ENCODE data around the gene EYS. TPM values are rescaled to one million over a fixed set of nuclear protein-coding genes. Genes with fewer than 3 reads are reported as not detected.

EYS gene
- total RNA-seq, 1 experiment from 2014 or later: not detected

- DNase-seq (ENCODE audit: low read depth, low spot score): no peak
Measured at GRCh38 chr6:65006788-65007187, 700.2 kb downstream of the EYS start.

More at GRCh38 chr6:65006788-65007187, 700.2 kb downstream of the EYS start:
- H3K4me3 ChIP-seq (replicated peaks in 1 of 2; ENCODE audit: low read depth in 1 of 2, low read length in 2 of 2): no peak overlapping the region
- ChIA-PET CTCF (no interaction called here), POLR2A (no interaction called here), RAD21 (ENCODE audit: low non-redundant PET in 1 of 2, low total read pairs in 2 of 2, uncharacterized antibody in 2 of 2, unreplicated experiment in 2 of 2) (no interaction called here)
- no peaks in the 10 kb centered on the region for H3K79me2 ChIP-seq (ENCODE audit: insufficient read depth, low read length)
- no peaks in the 10 kb centered on the region for H3K4me1 ChIP-seq (ENCODE audit: control insufficient read depth in 1 of 2, insufficient read depth in 2 of 2, low read length in 2 of 2)
- H2AFZ ChIP-seq (ENCODE audit: low read depth, low read length, poor library complexity, severe bottlenecking): no peak overlapping the region
- no peaks in the 10 kb centered on the region for H3K27me3 ChIP-seq (ENCODE audit: insufficient read depth, low read length)
- H3K4me2 ChIP-seq (ENCODE audit: low read length): no peak overlapping the region
- H3K9me2 ChIP-seq (ENCODE audit: insufficient read depth): no peaks in the 10 kb centered on the region
- H3K9ac ChIP-seq (ENCODE audit: low read length): no peak overlapping the region
- no peaks in the 10 kb centered on the region for H4K20me1 ChIP-seq (ENCODE audit: insufficient read depth)
- no TSS peak for BruUV-seq (replicated peaks)
- intact Hi-C loops (cut with micrococcal nuclease): no loop called here
- H3K36me3 ChIP-seq (ENCODE audit: control insufficient read depth in 1 of 2, insufficient read depth in 2 of 2, low read length in 2 of 2): no peaks in the 10 kb centered on the region
- peaks cover 0 to 4% of the 10 kb centered on the region in 2 experiments; a peak in 2 of 4 replicates for H3K9me3 ChIP-seq (ENCODE audit: control insufficient read depth in 1 of 2, insufficient read depth in 1 of 2, low read depth in 1 of 2, low read length in 2 of 2)
- no peak overlapping the region for H3K27ac ChIP-seq (ENCODE audit: low read depth, low read length)
- TF ChIP-seq CEBPB (IDR thresholded peaks at IDR 0.05; ENCODE audit: low read depth) (no peak), POLR2AphosphoS5 (IDR thresholded peaks at IDR 0.05; ENCODE audit: low read depth, low read length) (no peak), CBX3 (IDR thresholded peaks at IDR 0.05; ENCODE audit: low read depth) (no peak), ZBTB33 (IDR thresholded peaks at IDR 0.05; ENCODE audit: extremely low read depth, insufficient replicate concordance, low read length) (no peak), ZNF274 (IDR thresholded peaks at IDR 0.05; ENCODE audit: low read depth, low read length) (no peak), ATF3 (IDR thresholded peaks at IDR 0.05) (no peak), EZH2phosphoT487 (IDR thresholded peaks at IDR 0.05; ENCODE audit: borderline replicate concordance) (no peak), SIN3A (IDR thresholded peaks at IDR 0.05; ENCODE audit: low read depth) (no peak), ELF1 (IDR thresholded peaks at IDR 0.05; ENCODE audit: borderline replicate concordance, low read depth) (no peak), YY1 (IDR thresholded peaks at IDR 0.05; ENCODE audit: extremely low read depth, insufficient replicate concordance, low read depth, low read length) (no peak), REST (IDR thresholded peaks at IDR 0.05; ENCODE audit: low read depth) (no peak), ZFX (IDR thresholded peaks at IDR 0.05) (no peak), EZH2 (IDR thresholded peaks at IDR 0.05) (no peak), MAX (IDR thresholded peaks at IDR 0.05) (no peak), POLR2A (IDR thresholded peaks at IDR 0.05; ENCODE audit: borderline replicate concordance, extremely low read depth, insufficient read depth, insufficient read length) (no peak), SRF (IDR thresholded peaks at IDR 0.05; ENCODE audit: low read depth) (no peak), CTCF (IDR thresholded peaks at IDR 0.05 in 2 of 3, conservative IDR thresholded peaks at IDR 0.05 in 1 of 3; ENCODE audit: borderline replicate concordance in 1 of 3, insufficient read depth in 1 of 3, low read depth in 2 of 3, low read length in 2 of 3) (no peak), TCF7L2 (IDR thresholded peaks at IDR 0.05; ENCODE audit: borderline replicate concordance, extremely low read depth, insufficient read depth, insufficient read length) (no peak), SP1 (IDR thresholded peaks at IDR 0.05; ENCODE audit: low read depth) (no peak)
- no peak for ATAC-seq
